HG03460 (cell line): Measurements from ENCODE around the gene COPS3.

Source experiments
- ATAC-seq: cut with Tn5 transposase; IDR thresholded peaks from one replicate; pipeline ENCODE4 v1.9.1; 2021; ENCODE audit not compliant: unreplicated experiment

Gene COPS3

DNA sequence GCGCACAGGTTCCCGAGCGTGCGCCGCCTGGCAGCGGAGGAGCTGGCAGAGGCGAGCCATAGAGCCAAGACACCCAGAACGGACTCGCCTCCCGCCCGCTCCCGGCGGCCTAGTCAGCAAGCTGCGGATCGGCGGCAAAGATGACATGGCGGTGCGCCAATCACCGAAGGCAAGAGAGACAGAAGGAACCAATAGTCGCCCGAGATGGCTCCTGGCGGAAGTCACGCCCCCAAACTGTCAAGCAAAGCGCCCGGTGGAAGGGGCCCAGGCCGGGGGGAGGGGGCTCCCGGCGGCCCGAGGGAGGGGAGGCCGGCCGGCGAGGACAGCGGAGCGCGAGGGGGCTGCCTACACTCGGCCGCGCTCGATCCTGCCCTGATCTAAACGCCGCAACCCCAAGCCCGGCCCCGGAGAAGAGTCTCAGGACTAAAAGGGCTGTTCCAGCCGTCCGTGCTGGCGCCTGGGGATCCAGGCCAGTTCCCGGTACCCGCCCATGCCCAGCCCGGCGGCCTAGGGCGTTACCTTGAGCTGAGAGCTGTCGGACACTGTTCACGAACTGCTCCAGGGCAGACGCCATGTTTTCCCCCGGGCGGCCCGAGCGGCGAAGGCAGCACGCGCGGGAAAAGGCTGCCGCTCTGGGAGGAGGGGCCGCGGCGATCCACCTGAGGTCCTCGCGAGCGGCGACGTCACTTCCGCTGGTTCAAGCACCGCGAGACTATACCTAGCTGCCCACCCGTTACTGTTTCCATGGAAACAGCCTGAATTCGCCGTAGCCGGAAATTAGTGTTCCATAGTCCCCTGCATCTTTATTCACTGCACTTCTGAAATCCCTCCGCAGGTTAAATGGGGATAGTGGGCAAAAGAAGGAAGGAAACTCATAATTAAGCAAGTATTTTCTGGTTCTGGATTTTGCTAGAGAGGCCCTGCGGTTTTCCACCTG lies at the start of gene COPS3:
COPS3 (minus strand) TSS at position 634 of the 937 bp plus-strand sequence; CDS start at position 574, 60 bp downstream.
- ATAC-seq, result peak; percentile 86

DNA sequence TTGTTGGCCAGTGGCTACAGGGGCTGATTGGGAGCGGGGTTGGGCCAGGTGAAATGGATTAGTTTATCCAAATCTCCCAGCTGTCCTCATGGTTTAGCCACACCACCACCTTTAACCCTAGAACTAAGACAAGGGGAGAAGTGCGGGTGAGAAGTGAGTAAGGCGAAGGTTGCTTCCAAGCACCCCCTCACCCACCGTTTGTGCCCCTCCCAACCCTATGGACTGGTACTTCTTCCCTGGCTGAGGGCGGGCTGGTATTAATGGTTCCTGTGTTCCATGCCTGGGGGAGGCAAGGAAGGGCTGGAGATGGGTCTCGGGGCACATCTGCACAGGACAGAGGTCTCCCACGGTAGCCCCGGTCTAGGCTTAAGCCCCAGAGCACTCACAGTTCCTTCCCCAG lies 47.2 kb upstream of the COPS3 start:
- no peak for ATAC-seq

DNA sequence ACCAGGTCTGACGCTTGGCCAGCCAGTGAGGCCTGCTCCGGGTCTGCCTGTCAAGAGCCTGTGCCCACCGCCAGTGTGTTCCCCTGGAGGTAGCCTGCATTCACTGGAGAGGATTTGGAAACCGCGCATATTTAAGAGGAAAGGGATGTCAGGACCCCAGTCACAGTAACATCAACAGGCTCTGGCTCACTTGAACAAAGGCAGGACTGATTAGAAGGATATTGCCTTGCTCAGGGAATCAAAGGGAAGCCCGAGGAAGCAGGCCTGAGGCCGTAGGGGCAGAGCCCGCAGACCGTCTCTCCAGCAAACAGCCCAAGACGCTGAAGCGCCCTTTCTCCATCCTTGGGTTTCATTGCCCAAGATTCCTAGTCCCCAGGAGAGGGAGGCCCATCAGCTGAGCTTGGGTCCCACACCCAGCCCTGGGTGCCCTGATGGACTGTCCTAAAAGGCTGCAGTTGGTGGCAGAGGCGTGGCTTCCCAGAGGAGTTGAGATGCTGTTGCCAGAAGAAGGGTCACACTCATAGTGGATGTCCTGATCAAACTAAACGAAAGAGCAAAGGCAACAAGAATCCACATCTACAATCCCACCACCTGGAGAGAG lies 45.3 kb upstream of the COPS3 start:
- ATAC-seq, result no peak

DNA sequence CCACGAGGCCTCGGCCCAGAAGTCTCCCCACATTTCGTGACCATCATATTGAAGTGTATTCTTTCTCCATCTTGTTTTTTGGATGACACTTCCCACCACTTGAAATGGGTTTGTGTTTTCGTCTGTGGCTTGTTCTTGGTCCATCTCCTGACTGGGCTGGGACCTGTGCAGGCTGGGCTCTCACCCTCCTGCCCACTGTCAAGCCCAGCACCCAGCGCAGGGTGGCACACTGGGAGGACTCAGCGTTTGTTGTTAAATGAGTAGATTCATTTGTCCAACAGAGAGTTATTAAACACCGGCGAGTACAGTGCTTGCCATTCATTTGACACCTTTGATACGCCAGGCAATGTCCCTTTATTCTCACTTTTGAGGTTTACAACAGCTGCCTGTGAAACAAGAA lies 44.8 kb upstream of the COPS3 start:
- no peak for ATAC-seq

DNA sequence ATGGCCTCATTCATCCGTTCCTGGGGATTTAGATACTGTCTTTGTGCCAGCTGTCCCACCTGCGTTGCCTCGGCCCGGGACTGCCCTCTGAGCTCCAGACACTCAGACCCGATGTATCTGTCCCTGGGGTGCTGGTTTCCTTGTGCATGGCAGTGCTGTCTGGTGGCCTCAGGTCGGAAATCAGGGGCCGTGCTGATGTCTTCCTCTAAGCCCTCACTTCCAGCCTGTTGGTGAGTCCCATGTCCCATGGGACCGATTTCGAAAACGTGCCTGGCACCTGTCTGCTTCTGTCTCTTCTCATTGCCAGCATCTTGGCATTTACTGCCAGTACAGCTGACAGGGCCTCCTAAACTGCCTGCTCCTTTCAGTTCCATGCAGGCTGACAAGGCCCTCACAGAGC lies 44.2 kb upstream of the COPS3 start:
- no peak for ATAC-seq

DNA sequence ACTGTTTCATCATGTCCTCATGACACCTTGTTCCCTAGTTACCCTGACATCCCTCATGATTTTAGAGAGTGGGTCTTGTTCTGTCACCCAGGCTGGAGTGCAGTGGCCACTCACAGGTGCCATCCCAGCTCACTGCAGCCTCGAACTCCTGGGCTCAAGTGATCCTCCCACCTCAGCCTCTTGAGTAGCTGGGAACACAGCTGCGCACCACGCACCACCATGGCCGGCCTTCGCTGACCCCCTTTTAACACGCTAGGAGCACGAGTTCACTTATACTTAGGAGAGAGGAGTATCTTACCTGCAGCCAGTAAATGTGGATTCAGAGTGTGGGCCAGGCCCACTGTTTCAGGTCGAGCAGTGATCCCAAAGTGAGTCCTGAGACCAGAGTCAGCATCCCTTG lies 43.6 kb upstream of the COPS3 start:
- ATAC-seq, result no peak

DNA sequence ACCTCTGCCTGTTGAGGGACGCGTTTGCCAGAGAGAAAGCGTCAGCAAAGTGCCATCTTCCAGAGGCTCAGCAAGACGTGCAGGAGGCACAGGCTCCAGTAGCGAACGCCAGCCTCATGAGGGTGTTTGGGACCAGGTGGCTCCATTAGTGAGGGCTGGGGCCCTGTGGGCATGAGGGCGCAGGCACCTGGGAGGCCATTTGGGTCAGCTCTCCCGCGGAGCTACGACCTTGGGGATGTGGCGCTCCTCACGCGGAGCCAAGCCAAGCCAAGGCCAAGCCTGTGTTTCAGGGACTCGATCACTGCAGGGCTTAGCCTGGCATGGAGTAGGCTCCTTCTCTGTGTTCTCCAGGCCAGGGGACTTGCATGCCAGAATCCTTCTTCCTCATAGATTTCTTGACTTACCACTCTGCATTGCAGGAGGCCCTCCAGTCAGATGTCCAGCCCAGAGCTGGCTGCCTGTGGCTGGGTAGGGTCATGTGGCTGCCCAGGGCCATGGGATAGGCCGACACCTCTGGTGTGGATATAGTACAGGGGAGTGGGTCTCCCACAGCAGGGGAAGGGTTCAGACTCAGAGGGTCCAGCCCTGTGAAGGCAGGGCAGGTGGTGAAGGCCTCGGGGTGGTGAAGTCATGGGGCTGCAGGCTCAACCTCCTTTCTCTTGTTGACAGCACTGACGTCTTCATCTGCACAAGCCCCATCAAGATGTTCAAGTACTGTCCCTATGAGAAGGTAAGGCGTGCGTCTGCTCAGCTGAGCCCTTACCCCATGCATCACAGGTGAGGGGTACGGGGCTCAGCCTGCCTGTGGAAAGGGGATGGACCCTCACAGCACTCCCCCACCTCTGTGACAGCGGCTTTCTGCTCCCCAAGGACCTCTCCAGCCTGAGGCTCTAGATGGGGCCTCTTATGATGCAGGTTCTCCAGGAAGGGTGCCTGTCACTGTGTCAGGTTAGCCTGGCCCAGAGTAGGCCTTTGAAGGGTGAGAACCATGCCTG lies 41.8 kb upstream of the COPS3 start:
- no peak for ATAC-seq

DNA sequence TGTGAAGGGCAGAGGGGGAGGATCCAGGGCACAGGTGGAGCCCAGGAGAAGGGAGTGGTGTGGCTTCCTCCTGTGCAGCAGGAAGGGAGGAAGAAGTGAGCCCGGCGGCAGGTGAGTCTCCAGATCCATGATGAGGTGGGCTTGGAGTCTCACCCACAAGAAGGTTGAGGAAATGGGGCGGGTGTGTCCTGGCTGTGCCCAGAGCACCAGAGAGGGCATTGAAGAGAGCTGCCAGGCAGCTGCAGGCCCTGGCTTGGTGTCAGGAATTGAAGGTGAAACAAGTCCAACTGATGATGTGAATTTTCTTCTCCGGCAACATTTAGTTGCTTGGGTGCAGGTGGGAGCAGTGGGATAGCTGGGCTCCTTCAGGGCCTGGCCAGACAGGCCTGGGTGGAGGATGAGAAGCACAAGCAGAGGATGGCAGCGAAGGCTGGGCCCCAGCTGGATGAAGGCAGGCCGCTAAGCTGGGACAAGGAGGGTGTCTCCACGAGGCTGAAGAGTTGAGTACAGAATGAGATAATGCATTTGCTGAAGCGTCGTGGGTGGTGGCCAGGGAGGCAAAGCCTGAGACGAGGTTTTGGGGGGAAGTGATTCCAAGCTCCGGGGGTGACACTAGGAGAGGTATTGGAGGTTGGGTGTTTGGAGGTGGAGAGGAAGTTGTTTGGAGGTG lies 40.4 kb upstream of the COPS3 start:
- no peak for ATAC-seq

DNA sequence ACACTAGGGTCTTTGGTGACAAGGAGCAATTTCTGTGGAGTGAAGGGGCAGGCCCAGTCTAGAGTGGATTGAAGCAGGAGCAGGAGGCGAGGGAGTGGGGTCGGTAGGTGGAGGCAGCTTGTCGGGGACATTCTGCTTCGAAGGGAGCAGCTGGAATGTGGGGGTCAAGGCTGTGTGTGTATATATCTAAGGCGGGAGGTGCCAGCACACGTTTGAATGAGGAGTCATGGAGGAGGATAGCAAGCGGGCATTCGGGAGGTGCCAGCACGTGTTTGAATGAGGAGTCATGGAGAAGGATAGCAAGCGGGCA lies 39.8 kb upstream of the COPS3 start:
- ATAC-seq, result no peak

DNA sequence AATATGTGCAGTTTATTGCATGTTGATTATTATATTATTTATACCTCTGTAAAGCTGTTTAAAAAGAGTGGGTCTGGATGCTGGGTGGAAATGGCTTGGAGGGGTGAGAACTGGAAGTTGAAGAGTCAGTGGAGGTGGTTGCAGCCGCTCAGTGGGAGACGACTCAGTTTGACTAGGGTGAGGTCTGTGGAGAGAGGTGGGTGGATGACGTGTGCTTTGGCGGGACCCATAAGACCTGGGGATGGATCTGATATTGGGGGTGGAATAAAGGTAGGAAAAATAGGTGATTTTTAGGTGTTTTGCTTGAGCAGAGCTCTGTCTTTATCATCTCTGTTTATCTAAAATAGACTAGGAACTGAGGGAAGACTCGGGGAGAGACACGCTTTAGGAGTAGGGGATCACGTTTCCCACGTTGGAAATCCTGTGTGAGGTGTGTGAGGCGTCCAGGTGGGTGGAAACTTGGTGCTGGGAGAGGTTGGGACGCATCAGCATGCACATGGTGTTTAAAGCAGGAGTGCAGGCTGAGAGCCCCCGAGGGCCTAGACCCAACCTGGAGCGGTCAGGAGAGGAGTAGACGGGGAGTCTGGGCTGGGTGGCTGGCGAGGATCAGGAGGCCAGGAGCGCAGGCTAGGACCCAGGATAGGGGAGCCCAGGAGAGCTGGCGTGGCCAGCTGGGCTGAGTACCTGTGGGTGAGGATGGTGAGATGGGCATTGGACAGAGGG lies 39.3 kb upstream of the COPS3 start:
- no peak for ATAC-seq

DNA sequence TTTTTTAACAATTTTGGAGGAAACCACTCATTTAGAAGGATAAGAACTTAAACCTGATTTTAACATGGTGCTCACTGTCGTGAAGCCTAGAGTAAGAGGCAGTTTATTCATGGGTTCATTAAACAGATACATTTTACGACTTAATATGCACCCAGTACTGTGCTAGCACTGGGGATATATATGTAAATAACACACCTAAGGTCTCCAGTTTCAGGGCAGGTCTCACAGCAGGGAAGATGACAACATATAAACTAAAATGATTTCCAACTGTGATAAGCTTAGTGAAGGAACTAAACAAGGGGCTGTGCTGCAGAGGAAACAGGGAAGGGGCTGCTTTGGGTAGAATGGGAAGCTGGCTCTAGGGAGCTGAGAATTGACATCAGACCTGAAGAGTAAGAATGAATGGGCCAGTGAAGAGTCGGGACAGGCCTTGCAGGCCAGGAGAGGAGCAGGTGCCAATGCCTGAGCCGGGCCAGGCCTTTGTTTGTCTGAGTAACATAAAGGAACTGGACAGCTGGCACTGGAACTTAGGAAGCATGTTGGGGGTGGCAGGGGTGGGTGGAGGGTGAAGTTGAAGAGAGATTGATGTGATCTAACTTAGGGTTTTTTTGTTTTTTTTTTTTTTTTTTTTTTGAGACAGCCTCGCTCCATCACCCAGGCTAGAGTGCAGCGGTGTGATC lies 34.2 kb upstream of the COPS3 start:
- no peak for ATAC-seq

DNA sequence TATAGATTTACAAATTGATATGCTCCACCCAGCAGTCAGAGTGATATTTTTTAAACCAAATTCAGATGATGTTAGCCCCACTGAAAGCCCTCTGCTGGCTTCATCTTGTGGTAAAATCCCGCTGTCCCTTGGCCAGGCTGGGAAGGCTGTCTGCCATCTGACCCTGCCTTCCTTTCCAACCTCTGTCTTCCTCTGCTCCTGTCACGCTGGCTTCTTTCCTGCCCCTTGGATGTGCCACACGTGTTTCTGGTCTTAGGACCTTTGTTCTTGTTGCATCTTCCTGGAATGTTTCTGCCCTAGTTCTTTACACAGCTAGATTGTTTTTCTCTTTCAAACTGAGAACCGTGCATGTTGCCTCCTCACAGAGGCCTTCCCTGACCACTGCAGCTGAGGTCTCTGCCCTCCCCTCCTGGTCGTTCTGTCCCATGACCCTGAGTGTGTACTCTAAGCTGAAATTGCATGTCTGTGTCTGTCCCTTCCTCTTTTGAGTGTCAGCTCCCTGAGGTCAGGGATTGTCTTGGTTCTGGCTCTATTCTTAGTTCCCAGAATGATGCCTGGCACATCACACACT lies 33.5 kb upstream of the COPS3 start:
- ATAC-seq, result no peak

DNA sequence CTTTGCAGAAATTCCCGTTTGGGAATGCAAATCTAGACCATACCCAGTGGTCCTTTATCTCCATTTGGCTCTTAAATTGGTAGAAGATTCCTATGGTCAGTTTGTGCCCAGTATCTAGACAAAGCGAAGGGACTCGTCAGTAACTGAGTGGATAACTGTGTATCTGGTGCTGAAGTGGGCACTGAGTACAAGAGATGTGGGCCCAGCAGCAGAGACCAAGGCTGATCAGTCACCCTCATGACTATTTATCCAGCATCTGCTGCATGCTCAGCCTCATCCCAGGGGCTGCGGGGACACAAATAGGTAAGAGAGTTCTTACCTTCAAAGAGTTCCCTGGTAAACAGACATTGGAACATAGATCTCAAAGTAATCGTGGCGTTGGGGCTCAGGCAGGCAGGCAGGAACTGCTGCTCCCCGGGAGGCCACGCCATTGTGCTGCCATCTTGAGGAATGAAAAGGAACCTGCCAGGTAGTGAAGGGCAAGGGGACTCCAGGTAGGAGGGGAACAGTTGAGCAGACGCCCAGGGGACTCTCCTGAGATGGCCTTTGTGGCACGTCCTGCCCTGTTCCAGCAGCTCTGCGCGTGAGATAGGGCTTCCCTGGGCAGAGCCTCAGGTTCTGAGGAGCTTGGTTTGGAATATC lies 32.4 kb upstream of the COPS3 start:
- ATAC-seq, result no peak

DNA sequence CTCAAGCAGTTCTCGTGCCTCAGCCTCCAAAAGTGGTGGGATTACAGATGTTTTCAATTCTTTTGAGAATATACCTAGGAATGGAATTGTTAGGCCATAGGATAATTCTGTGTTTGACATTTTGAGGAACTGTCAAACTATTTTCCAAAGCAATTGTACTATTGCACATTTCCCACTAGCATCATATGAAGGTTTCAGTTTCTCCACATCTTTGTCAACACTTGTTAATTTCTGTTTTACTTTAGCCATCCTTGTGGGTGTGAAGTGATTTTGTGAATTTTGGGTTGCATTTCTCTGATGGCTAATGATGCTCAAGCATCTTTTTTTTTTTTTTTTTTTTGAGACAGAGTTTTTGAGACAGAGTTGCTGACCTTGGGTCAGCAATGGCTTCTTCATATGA lies 28.3 kb upstream of the COPS3 start:
- ATAC-seq, result no peak

DNA sequence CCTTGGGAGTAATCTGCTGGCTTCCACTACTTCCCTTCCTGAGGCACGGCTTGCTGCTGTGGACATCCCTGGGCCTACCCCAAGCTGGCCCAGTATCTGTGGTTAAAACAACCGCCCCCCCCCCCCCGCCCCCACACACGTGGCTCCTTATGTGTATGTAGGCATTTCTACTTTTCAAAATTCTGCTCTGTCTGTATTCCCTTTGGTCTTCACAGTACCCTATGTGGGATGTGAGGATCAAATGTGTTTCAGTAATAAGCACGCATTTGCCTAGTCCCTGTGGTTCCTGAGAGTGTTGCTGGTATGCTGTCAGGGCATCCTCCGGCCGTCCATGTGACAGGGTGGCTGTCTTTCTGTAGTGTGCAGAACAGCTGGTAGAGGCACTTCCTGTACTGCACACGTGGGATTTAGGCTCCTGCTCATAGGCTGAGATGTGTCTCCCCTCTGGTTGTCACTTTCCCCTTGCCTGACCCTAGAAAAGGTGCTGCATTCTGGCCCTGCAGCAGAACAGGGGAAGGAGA lies 24.3 kb upstream of the COPS3 start:
- ATAC-seq, result peak; percentile 74

DNA sequence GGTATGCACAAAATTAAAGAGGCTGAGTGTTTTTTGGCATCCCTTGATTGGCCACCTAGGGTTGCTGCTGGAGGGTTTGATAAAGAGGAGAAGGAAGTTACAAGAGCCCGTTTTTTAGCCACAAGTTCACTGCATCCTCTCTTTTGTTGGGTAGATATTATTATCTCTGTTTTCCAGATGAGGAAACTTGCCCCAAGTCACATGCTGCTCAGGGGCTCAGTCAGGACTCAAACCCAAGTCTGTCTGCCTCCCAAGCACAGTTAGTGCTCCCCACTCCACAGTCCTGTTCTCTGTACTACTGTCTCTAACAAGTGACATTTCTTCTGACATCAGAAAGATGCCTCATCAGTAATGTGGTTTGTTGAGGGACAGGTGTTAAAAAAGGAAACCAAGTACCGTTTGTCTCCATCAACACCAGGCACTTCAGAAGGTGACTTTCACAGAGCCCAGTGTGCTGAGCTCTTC lies 23.5 kb upstream of the COPS3 start:
- ATAC-seq, result no peak

DNA sequence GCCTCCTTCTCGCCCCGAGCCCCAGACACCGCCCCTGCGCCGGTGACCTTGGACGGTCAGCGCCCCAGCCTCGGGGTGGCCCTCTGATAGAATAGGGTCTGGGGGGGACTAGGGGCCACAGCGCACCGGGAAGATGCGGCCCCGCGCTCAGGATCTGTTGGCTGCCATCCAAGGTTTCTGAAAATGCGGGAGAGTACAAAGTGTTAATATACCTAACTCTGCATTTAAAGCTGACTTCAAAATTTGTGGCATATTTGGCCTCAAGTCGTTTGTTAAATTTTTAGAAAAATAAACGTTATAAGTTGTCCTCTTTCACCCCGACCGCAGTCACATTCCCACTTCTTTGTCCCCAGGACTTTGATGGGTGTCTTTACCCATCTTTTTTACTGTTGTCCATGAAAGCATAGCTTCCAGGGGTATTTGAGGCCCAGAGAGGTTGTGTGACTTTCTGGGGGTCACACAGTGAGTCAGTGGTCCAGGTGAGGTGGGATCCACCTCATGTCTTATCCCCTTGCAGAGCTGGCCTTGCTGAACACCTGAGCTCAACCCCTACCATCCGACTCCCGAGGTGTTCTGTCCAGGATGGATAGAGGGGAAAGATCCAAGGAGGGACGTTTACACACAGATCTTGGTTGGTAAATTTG lies 22.9 kb upstream of the COPS3 start:
- ATAC-seq, result no peak
